SH-SY5Y (cell line): ENCODE data around the gene CCDC134.

Source experiments
- GATA2 ChIP-seq: IDR thresholded peaks from 2 replicates; pipeline ENCODE4 v1.6.1; 2011; ENCODE audit warnings: mild to moderate bottlenecking, low read depth, low read length
- GATA3 ChIP-seq: IDR thresholded peaks from 2 replicates; pipeline ENCODE4 v1.6.1; 2011; ENCODE audit warnings: low read depth, mild to moderate bottlenecking, low read length, moderate library complexity

CCDC134 gene

DNA sequence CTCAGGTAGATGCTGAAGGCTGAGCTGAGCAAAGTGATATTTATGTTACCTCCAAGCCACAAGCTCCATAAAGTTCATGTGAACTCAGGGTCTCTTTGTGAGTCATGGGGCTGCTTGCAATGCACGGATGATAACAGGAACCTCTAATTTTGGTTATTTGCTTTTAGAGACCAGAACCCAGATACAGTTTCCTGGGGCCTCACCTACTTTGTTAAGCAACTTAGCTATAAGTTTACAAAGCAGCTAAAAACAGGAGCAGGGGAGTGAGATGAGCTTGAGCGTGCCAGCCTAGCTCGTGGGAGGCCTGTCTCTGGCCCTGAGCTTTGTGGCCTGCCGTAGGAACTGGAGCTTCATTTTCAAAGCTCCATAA, 61.7 kb downstream of the CCDC134 start:
- TF ChIP-seq GATA2 (no peak), GATA3 (no peak)

DNA sequence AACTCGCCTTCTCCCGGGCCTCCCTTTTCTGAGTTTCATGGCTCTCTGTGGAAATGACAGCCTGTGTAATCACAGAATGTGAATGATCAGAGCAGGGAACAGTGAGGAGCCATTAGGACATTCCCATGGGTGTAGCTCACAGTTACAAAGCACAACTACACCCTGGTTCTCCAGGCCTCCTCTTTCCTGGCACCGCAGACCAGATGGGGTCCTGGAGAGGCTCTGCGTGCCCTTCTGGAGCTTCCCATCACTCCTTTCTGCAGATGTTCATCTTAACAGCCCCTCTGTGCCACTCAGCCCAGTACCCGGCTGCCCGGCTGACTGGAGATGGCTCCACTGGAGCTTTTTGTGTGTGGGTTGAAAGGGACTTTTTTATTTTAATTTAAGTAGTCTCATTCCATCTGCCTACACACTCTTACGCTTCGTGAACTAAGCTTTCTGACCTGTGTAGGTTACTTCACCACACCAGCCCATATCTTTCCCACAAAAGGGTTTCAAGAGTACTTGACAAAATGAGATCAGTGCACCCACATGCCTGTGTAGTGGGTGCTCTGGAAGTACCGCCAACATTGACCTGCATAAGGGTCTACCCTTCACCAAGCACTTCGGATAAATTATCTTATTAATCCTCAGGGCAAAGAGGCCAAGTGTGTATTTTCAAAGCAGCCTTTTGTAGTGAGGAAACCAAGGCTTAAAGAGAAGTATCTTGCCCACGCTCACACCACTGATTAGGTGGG, 62.2 kb downstream of the CCDC134 start:
- TF ChIP-seq GATA3 (no peak), GATA2 (no peak)

DNA sequence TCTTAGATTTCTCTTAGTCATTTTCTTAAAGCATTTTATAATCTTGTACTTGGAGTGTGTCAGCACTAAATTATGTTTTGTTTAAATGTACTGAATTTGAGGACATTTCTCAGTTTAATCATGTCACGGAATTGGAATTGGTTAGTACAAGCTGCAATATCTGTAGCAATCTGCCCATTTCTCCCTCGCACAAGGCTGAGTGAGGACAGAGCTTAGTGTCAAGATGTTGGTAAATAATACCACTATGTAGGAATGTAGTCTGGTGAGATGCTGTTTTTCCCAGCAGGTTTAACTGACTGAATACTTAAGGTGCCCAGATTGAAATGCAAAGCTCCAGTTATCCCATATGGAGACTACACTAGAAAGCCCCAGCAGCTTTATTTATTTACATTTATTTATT, 63.0 kb downstream of the CCDC134 start:
- TF ChIP-seq GATA3: no peak
- no peak for TF ChIP-seq GATA2

DNA sequence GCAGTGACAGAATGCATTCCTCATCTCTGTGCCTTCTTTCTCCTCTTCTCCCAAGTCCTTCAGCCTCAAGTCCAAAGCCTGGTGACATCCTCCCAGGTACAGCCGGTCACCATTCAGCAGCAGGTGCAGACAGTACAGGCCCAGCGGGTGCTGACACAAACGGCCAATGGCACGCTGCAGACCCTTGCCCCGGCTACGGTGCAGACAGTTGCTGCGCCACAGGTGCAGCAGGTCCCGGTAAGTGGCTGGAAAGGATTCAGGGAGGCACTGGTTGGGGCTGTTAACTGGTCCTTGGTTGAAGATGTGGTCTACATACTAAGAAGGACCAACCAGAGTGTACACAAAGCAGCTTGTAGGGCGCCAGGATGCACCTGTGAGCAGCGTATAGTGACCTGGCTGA, 68.1 kb downstream of the CCDC134 start:
- TF ChIP-seq GATA3 (no peak), GATA2 (no peak)

DNA sequence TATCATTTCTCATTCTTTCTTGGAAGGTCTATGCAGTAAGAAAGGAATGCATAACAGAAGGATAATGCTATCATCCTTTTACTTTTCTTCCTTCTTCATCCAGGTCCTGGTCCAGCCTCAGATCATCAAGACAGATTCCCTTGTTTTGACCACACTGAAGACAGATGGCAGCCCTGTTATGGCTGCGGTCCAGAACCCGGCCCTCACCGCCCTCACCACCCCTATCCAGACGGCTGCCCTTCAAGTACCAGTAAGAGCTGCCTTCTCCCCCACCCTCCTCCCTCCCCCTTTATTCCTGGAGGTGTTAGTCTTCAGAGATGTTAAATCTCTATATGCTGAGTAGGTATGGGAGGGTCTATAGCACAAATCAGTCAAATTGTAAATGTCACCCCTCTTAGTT, 70.3 kb downstream of the CCDC134 start:
- TF ChIP-seq GATA2: no peak
- no peak for TF ChIP-seq GATA3

DNA sequence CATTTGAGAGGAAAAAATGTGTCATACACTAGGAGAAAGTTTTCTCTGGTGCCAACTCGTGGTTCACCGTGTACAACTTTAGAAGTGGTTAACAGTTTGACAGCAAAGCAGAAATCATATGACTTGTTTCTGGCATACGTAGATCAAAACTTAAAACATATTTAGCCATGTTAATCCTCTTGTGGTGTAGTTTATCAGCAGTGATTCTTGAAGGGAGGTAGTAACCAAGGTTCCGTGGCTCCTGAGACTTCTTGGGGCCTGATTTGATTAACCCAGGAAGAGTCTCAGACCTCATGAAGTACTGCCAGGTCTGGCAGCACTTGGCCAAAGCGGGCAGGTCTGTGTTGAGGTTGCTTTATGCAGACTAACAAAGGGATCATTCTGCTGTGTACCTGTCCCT, 72.9 kb downstream of the CCDC134 start:
- TF ChIP-seq GATA3 (no peak), GATA2 (no peak)

DNA sequence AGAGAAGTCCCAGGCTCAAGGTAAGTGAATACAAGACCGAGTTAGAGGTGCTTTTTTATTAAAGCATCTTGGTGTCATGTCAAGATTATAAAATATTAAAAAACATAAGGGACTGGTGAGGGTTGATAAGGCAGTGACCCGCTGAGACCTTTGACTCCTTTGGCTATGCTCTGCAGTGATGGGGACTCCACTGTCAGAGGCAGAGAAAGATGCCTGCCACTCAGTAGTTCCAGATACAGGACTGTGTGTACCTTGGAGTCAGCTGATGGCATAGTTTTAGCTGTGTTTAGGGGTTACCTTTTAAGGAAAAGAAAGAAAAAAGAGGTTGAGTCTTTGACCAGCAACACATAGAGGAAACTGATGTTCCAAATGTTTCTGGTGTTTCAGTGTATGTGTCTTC, 73.6 kb downstream of the CCDC134 start:
- TF ChIP-seq GATA2 (no peak), GATA3 (no peak)

- TF ChIP-seq GATA2 (no peak), GATA3 (no peak)
These were observed 75.2 kb downstream of the CCDC134 start for GRCh38 chr22:41875531-41876270.
